ENCODE data around the gene PROC. TPM values are rescaled to one million over a fixed set of nuclear protein-coding genes. Genes with fewer than 3 reads are reported as not detected.

Gene PROC
- total and polyA plus RNA-seq, 12 donors, result not detected

DNA sequence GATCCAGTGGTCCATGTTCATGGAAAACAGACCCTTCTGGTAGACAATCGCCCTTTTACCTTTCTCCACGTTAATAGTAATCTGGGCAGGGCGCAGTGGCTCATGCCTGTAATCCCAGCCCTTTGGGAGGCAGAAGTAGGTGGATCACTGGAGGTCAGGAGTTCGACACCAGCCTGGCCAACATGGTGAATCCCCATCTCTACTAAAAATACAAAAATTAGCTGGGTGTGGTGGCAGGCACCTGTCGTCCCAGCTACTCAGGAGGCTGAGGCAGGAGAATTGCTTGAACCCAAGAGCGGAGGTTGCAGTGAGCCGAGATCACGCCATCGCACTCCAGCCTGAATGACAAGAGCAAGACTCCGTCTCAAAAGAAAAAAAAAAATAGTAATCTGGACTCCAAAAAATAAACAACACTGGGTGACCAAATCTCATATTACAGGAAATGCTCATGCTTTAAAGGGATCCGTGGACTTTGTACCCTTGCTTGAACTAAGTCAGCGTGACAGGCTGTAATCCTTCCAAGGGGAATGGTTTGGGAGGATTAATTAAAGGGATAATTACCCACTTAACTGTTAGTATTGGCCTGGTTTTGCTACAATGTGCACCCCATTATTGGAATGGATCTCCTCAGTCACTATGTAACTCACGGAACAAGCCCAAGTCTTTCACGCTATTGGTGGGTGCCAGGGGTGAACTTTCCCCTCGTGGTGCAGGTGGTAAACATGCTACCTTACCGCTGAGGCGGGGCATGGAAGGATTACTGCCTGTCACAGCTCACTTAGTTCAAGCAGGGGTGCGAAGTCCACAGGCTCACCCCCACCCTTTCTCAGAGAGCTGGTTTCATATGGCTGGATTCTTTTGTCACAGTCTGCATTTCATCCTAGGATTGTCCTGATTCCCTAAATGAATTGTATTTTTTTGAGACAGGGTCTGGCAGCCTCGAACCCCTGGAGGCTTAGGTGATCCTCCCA, 36.7 kb downstream of the PROC start:
- Histone ChIP-seq H3K36me3 (peaks cover 0 to 10% (median 0%) of the 10 kb centered on the region in 9 donors), H3K4me3 (no peak overlapping the region), H3K27me3 (no peaks in the 10 kb centered on the region), H3K9me3 (no peaks in the 10 kb centered on the region), H3K27ac (no peak overlapping the region), H3K4me1 (no peaks in the 10 kb centered on the region)
- TF ChIP-seq, protein P1, sequence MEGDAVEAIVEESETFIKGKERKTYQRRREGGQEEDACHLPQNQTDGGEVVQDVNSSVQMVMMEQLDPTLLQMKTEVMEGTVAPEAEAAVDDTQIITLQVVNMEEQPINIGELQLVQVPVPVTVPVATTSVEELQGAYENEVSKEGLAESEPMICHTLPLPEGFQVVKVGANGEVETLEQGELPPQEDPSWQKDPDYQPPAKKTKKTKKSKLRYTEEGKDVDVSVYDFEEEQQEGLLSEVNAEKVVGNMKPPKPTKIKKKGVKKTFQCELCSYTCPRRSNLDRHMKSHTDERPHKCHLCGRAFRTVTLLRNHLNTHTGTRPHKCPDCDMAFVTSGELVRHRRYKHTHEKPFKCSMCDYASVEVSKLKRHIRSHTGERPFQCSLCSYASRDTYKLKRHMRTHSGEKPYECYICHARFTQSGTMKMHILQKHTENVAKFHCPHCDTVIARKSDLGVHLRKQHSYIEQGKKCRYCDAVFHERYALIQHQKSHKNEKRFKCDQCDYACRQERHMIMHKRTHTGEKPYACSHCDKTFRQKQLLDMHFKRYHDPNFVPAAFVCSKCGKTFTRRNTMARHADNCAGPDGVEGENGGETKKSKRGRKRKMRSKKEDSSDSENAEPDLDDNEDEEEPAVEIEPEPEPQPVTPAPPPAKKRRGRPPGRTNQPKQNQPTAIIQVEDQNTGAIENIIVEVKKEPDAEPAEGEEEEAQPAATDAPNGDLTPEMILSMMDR (IDR thresholded peaks at IDR 0.05), result no peak
- DNase-seq (no peak), ATAC-seq (no peak)
- WGBS, 2 donors, result 90 to 93% methylated on average over 19 of the region's 19 CpGs
- intact Hi-C loops (cut with DNase I), result no loop called here

- 87 to 88% methylated on average over 13 of the region's 13 CpGs for WGBS, 2 donors
Measured at GRCh38 chr2:127455566-127456493, 37.6 kb downstream of the PROC start.

DNA sequence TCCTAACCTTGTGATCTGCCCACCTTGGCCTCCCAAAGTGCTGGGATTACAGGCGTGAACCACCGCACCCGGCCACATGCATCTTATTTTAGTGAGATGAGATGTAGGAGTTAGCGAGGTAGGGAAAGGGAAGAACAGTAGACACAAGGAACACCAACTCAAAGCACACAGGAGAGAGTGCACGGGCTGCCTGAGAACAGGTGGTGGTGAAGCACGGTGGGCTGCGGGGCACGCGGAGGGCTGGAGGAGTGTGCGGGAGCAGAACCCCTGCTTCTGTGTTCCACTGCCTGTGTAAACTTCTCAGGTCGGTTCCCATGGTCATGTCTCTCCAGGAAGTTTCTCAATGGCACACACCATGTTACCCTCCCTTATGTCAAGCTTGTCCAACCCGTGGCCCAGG, 38.7 kb downstream of the PROC start:
- Histone ChIP-seq H3K36me3 (peaks cover 0 to 13% (median 0%) of the 10 kb centered on the region in 9 donors), H3K27ac (no peak overlapping the region), H3K27me3 (no peaks in the 10 kb centered on the region), H3K4me1 (no peaks in the 10 kb centered on the region), H3K4me3 (no peak overlapping the region), H3K9me3 (no peaks in the 10 kb centered on the region)
- TF ChIP-seq, protein P1 (IDR thresholded peaks at IDR 0.05), result no peak
- intact Hi-C loops (cut with DNase I), result no loop called here
- 97 to 98% methylated on average over 12 of the region's 12 CpGs for WGBS, 2 donors
- no peak for DNase-seq
- ATAC-seq, result no peak

More at GRCh38 chr2:127455566-127456493, 37.6 kb downstream of the PROC start:
- Histone ChIP-seq H3K27me3 (no peaks in the 10 kb centered on the region), H3K4me3 (no peak overlapping the region), H3K4me1 (no peaks in the 10 kb centered on the region), H3K9me3 (no peaks in the 10 kb centered on the region), H3K36me3 (peaks cover 0 to 7% (median 0%) of the 10 kb centered on the region in 9 donors), H3K27ac (no peak overlapping the region)
- DNase-seq, result no peak
- TF ChIP-seq, protein P1 (IDR thresholded peaks at IDR 0.05), result no peak
- ATAC-seq, result no peak
- intact Hi-C loops (cut with DNase I), result no loop called here

DNA sequence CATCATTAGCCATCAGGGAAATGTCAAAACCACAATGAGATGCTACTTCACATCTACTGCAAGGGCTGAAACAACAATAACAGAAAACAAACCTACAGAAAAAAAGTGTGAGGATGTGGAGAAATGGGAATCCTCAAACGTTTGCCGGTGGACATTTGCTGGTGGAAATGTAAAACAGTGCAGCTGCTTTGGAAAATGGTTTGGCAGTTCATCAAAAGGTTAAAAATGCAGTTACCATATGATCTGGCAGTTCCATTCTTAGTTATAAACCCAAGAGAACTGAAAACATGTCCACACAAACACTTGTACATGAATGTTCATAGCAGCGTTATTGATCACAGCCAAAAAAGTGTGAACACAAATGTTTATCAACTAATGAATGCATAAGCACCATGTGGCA, 44.2 kb downstream of the PROC start:
- no peak overlapping the region for H3K27ac ChIP-seq
- H3K27me3 ChIP-seq, result no peaks in the 10 kb centered on the region
- DNase-seq (no peak), ATAC-seq (no peak)
- 67 to 71% methylated on average over 3 of the region's 3 CpGs for WGBS, 2 donors
- no peaks in the 10 kb centered on the region for H3K9me3 ChIP-seq
- intact Hi-C loops (cut with DNase I), result no loop called here
- peaks cover 0 to 22% (median 0%) of the 10 kb centered on the region in 9 donors for H3K36me3 ChIP-seq
- no peaks in the 10 kb centered on the region for H3K4me1 ChIP-seq
- TF ChIP-seq, protein P1 (IDR thresholded peaks at IDR 0.05), result no peak
- H3K4me3 ChIP-seq, result no peak overlapping the region

Data from heart right ventricle (tissue), 16 donors.